AG09319 (cell line): ENCODE results near the gene CDH23.

Experiments
- DNase-seq: peaks from one replicate; pipeline ENCODE4 v3.0.0-alpha.2; 2010; ENCODE audit warnings: low read depth; ENCODE audit errors: extremely low read depth
- CTCF ChIP-seq: IDR thresholded peaks from 2 replicates; pipeline ENCODE4 v1.5.1; 2011; ENCODE audit warnings: low read depth, mild to moderate bottlenecking, inconsistent platforms, low read length, moderate library complexity

CDH23 gene

GRCh38 chr10:71569775-71570588, 173.3 kb downstream of the CDH23 start:
- TF ChIP-seq CTCF: peak; percentile 82
- no peak for DNase-seq

GRCh38 chr10:71571460-71572175, 174.9 kb downstream of the CDH23 start:
- TF ChIP-seq CTCF: no peak
- no peak for DNase-seq

- TF ChIP-seq CTCF: no peak
- no peak for DNase-seq
Measured at GRCh38 chr10:71572962-71573361, 176.2 kb downstream of the CDH23 start.

- TF ChIP-seq CTCF: no peak
- DNase-seq: no peak
Measured at GRCh38 chr10:71573562-71574518, 177.1 kb downstream of the CDH23 start.

GRCh38 chr10:71575451-71575850, 178.7 kb downstream of the CDH23 start:
- no peak for DNase-seq

More at GRCh38 chr10:71575451-71575850, 178.7 kb downstream of the CDH23 start:
- TF ChIP-seq CTCF: no peak
